Globus pallidus (tissue), 1 donor: Measurements from ENCODE around the gene CPNE4.

Source experiments
- DNase-seq: peaks from one replicate; pipeline ENCODE4 v3.0.0-alpha.2; 2015; ENCODE audit warnings: low spot score

Gene CPNE4

GRCh38 chr3:131596884-131597283 lies 437.9 kb downstream of the CPNE4 start:
- no peak for DNase-seq

- no peak for DNase-seq
Measured at GRCh38 chr3:131591394-131592014, 443.3 kb downstream of the CPNE4 start.

GRCh38 chr3:131586277-131586676 lies 448.5 kb downstream of the CPNE4 start:
- DNase-seq: no peak

- no peak for DNase-seq
Measured at GRCh38 chr3:131582438-131582837, 452.4 kb downstream of the CPNE4 start.

- no peak for DNase-seq
Measured at GRCh38 chr3:131568460-131568859, 466.4 kb downstream of the CPNE4 start.

- DNase-seq: no peak
Measured at GRCh38 chr3:131564812-131565211, 470.0 kb downstream of the CPNE4 start.

- DNase-seq: no peak
Measured at GRCh38 chr3:131561511-131561910, 473.3 kb downstream of the CPNE4 start.

- no peak for DNase-seq
Measured at GRCh38 chr3:131560795-131561194, 474.0 kb downstream of the CPNE4 start.

GRCh38 chr3:131555456-131555855 lies 479.4 kb downstream of the CPNE4 start:
- DNase-seq: no peak

GRCh38 chr3:131553495-131554247 lies 481.1 kb downstream of the CPNE4 start:
- no peak for DNase-seq

- no peak for DNase-seq
Measured at GRCh38 chr3:131551761-131552160, 483.1 kb downstream of the CPNE4 start.

GRCh38 chr3:131550562-131551465 lies 484.0 kb downstream of the CPNE4 start:
- no peak for DNase-seq

GRCh38 chr3:131549340-131549739 lies 485.5 kb downstream of the CPNE4 start:
- DNase-seq: no peak

GRCh38 chr3:131547585-131547984 lies 487.2 kb downstream of the CPNE4 start:
- DNase-seq: no peak

- DNase-seq: no peak
Measured at GRCh38 chr3:131546441-131546840, 488.4 kb downstream of the CPNE4 start.

- no peak for DNase-seq
Measured at GRCh38 chr3:131544557-131544956, 490.3 kb downstream of the CPNE4 start.

GRCh38 chr3:131543714-131544113 lies 491.1 kb downstream of the CPNE4 start:
- peak; percentile 2 for DNase-seq

GRCh38 chr3:131541288-131541687 lies 493.5 kb downstream of the CPNE4 start:
- no peak for DNase-seq

GRCh38 chr3:131540821-131541220 lies 494.0 kb downstream of the CPNE4 start:
- no peak for DNase-seq

GRCh38 chr3:131540143-131540542 lies 494.7 kb downstream of the CPNE4 start:
- no peak for DNase-seq

GRCh38 chr3:131538968-131539367 lies 495.8 kb downstream of the CPNE4 start:
- DNase-seq: no peak

GRCh38 chr3:131537531-131537930 lies 497.3 kb downstream of the CPNE4 start:
- no peak for DNase-seq

GRCh38 chr3:131535596-131535995 lies 499.2 kb downstream of the CPNE4 start:
- DNase-seq: no peak
